Vagina (tissue), 2 donors: ENCODE data around the gene STXBP6. TPM values are rescaled to one million over a fixed set of nuclear protein-coding genes. Genes with fewer than 3 reads are reported as not detected.

Source experiments
- DNase-seq, 2 donors: peaks; one replicate each; pipeline ENCODE4 v3.0.0-alpha.2; 2017; ENCODE audit errors: extremely low spot score in 2 of 2
- H3K27ac ChIP-seq: fragments of 200-600 bp; sonication (generic); one replicate; pipeline ENCODE4 v1.5.1; 2019
- H3K27me3 ChIP-seq: fragments of 200-600 bp; sonication (generic); one replicate; pipeline ENCODE4 v1.5.1; 2019
- H3K36me3 ChIP-seq, 2 donors: fragments of 200-600 bp; sonication (generic); one replicate each; pipeline ENCODE4 v1.5.1; 2017 to 2019
- H3K4me1 ChIP-seq: fragments of 200-600 bp; sonication (generic); one replicate; pipeline ENCODE4 v1.5.1; 2019
- H3K4me3 ChIP-seq, 2 donors: fragments of 200-600 bp; sonication (generic); 1 replicate in 1 of 2; 2 replicates in 1 of 2; pipeline ENCODE4 v1.5.1; 2016 to 2019
- H3K9me3 ChIP-seq: fragments of 200-600 bp; sonication (generic); one replicate; pipeline ENCODE4 v1.5.1; 2019
- CTCF ChIP-seq, 3 experiments: fragments of 450-650 bp in 2 of 3; fragments of 200-600 bp in 1 of 3; sonication (generic) in 1 of 3; IDR thresholded peaks; one replicate each; pipeline ENCODE4 v1.5.1; 2017 to 2019; ENCODE audit warnings: antibody characterized with exemption in 3 of 3, mild to moderate bottlenecking in 2 of 3, moderate library complexity in 2 of 3
- POLR2A ChIP-seq, 2 donors: fragments of 450-650 bp; IDR thresholded peaks; one replicate each; pipeline ENCODE4 v1.6.1; 2017; ENCODE audit warnings: antibody characterized with exemption in 2 of 2, mild to moderate bottlenecking in 2 of 2, moderate library complexity in 2 of 2
- POLR2AphosphoS5 ChIP-seq, 2 donors: sonication (generic); formaldehyde crosslinking; IDR thresholded peaks; one replicate each; pipeline ENCODE4 v1.9.0; 2017; ENCODE audit warnings: antibody characterized with exemption in 2 of 2, mild to moderate bottlenecking in 2 of 2, low read depth in 1 of 2; ENCODE audit not compliant: insufficient read depth in 1 of 2
- intact Hi-C: fragments of 100-400 bp; cut with DNase I; formaldehyde crosslinking; loops from one replicate; pipeline ENCODE4 v1.15.1; 2023
- total RNA-seq: library from RNA; depleted of rRNA; stranded (reverse); fragments of >200 nt; gene quantifications from one replicate; pipeline ENCODE4 v1.2.3, GENCODE V29; 2016

STXBP6 gene
- total RNA-seq, 1 donor from 2014 or later = 4.4 TPM

- TF ChIP-seq CTCF (IDR thresholded peaks at IDR 0.05) (no peak), POLR2AphosphoS5 (IDR thresholded peaks at IDR 0.05; ENCODE audit: insufficient read depth in 1 of 2, low read depth in 1 of 2) (no peak), POLR2A (IDR thresholded peaks at IDR 0.05) (no peak)
- no peaks in the 10 kb centered on the region for H3K9me3 ChIP-seq
- peak in 1 of 2 donors; percentile 13 for DNase-seq
- no peak overlapping the region for H3K4me3 ChIP-seq
- intact Hi-C loops = no loop called here
- H3K27me3 ChIP-seq = no peaks in the 10 kb centered on the region
- H3K4me1 ChIP-seq = no peaks in the 10 kb centered on the region
- no peak overlapping the region for H3K27ac ChIP-seq
- H3K36me3 ChIP-seq = no peaks in the 10 kb centered on the region
These were observed 39.5 kb downstream of the STXBP6 start for GRCh38 chr14:25010471-25010870.

GRCh38 chr14:25009891-25010290 is 40.1 kb downstream of the STXBP6 start:
- TF ChIP-seq CTCF (IDR thresholded peaks at IDR 0.05) = no peak
- no peak for TF ChIP-seq POLR2A (IDR thresholded peaks at IDR 0.05)
- no peak for TF ChIP-seq POLR2AphosphoS5 (IDR thresholded peaks at IDR 0.05; ENCODE audit: insufficient read depth in 1 of 2, low read depth in 1 of 2)

GRCh38 chr14:25007832-25008231 is 42.1 kb downstream of the STXBP6 start:
- DNase-seq = no peak
- TF ChIP-seq POLR2AphosphoS5 (IDR thresholded peaks at IDR 0.05; ENCODE audit: insufficient read depth in 1 of 2, low read depth in 1 of 2) = no peak
- TF ChIP-seq CTCF (IDR thresholded peaks at IDR 0.05) = no peak

More at GRCh38 chr14:25009891-25010290, 40.1 kb downstream of the STXBP6 start:
- Histone ChIP-seq H3K4me3 (no peak overlapping the region), H3K27me3 (no peaks in the 10 kb centered on the region), H3K36me3 (no peaks in the 10 kb centered on the region), H3K4me1 (no peaks in the 10 kb centered on the region), H3K27ac (no peak overlapping the region), H3K9me3 (no peaks in the 10 kb centered on the region)
- intact Hi-C loops = no loop called here
- peak in 1 of 2 donors; percentile 11 for DNase-seq

GRCh38 chr14:25006961-25007795 is 42.8 kb downstream of the STXBP6 start:
- no peaks in the 10 kb centered on the region for H3K4me1 ChIP-seq
- H3K36me3 ChIP-seq = no peaks in the 10 kb centered on the region
- H3K4me3 ChIP-seq = no peak overlapping the region
- intact Hi-C loops = no loop called here
- DNase-seq = no peak
- H3K27ac ChIP-seq = no peak overlapping the region
- TF ChIP-seq POLR2A (IDR thresholded peaks at IDR 0.05) (no peak), POLR2AphosphoS5 (IDR thresholded peaks at IDR 0.05; ENCODE audit: insufficient read depth in 1 of 2, low read depth in 1 of 2) (no peak), CTCF (IDR thresholded peaks at IDR 0.05) (no peak)
- H3K27me3 ChIP-seq = no peaks in the 10 kb centered on the region
- H3K9me3 ChIP-seq = no peaks in the 10 kb centered on the region

More at GRCh38 chr14:25007832-25008231, 42.1 kb downstream of the STXBP6 start:
- no peaks in the 10 kb centered on the region for H3K36me3 ChIP-seq
- no peaks in the 10 kb centered on the region for H3K27me3 ChIP-seq
- H3K4me1 ChIP-seq = no peaks in the 10 kb centered on the region
- no peak overlapping the region for H3K4me3 ChIP-seq
- H3K27ac ChIP-seq = no peak overlapping the region
- intact Hi-C loops = no loop called here
- H3K9me3 ChIP-seq = no peaks in the 10 kb centered on the region

GRCh38 chr14:25006031-25006430 is 43.9 kb downstream of the STXBP6 start:
- H3K4me1 ChIP-seq = no peaks in the 10 kb centered on the region
- intact Hi-C loops = no loop called here
- DNase-seq = no peak

More at GRCh38 chr14:25006031-25006430, 43.9 kb downstream of the STXBP6 start:
- no peak overlapping the region for H3K27ac ChIP-seq
- H3K9me3 ChIP-seq = no peaks in the 10 kb centered on the region
- TF ChIP-seq CTCF (IDR thresholded peaks at IDR 0.05) = no peak
- TF ChIP-seq POLR2A (IDR thresholded peaks at IDR 0.05) = no peak
- TF ChIP-seq POLR2AphosphoS5 (IDR thresholded peaks at IDR 0.05; ENCODE audit: insufficient read depth in 1 of 2, low read depth in 1 of 2) = no peak
- no peak overlapping the region for H3K4me3 ChIP-seq
- H3K27me3 ChIP-seq = no peaks in the 10 kb centered on the region
- H3K36me3 ChIP-seq = no peaks in the 10 kb centered on the region
